GM21737 (cell line): ENCODE results near the gene STBD1.
"Not testable (repeated sequence)": the region's sequence is repeated elsewhere in the genome, so short reads cannot be mapped to it uniquely, and the experiment has no call there.

ENCODE experiments used
- ATAC-seq: cut with Tn5 transposase; IDR thresholded peaks from one replicate; pipeline ENCODE4 v1.9.1; 2021; ENCODE audit warnings: mild to moderate bottlenecking, moderate library complexity; ENCODE audit not compliant: unreplicated experiment

Gene STBD1

DNA sequence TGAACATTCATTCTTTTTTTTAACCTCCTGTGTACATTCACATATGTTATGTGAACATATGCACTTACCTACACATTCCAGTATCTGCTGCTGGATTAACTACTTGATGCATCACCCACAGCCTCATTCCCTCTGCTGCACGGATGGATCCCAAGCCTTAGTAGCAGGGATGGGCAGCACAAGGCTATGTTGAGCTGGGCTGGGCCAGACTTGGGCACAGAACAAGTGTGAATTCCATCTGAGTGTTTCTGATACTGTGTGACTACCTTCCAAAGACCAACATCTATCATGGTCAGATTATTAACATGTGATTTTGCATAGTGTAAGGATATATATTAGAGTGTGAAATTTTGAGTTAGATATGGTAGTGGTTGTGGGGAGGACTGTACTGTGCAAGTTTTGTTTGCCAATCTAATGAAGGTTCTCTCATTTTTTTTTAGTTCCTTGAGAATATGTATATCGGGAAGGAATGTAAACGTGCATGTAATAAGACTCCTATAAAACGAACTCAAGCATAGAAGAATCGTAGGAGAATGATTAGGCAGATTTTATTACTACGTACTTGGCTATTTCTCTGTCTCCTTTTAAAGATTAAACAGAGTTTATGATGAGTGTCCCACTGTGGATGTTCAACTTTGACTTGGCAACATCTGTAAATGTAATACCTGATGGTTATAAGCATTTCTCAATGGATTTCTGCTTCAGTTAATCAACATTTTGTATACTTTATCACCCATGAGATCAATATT lies 23.4 kb upstream of the STBD1 start:
- ATAC-seq: no peak

DNA sequence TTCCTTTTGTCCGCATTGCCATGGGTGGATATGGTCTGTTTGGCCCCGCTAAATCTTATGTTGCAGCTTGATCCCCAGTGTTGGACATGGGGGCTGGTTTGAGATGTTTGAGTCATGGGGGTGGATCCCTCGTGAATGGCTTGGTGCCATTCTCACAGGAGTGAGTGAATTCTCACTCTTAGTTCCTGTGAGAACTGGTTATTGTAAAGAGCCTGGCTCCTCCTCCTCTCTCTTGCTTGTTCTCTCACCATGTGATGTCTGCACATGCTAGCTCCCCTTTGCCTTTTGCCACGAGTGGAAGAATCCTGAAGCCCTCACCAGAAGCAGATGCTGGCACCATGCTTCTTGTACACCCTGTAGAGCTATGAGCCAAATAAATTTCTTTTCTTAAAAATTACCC lies 22.6 kb upstream of the STBD1 start:
- ATAC-seq: no peak

DNA sequence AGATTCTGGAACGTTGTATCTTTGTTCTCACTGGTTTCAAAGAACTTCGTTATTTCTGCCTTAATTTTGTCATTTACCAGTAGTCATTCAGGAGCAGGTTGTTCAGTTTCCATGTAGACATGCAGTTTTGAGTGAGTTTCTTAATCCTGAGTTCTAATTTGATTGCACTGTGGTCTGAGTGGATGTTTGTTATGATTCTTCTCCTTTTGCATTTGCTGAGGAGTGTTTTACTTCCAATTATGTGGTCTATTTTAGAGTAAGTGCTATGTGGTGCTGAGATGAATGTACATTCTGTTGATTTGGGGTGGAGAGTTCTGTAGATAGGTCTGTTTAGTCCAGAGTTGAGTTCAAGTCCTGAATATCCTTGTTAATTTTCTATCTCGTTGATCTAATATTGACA lies 18.7 kb upstream of the STBD1 start:
- ATAC-seq: not testable (repeated sequence)

DNA sequence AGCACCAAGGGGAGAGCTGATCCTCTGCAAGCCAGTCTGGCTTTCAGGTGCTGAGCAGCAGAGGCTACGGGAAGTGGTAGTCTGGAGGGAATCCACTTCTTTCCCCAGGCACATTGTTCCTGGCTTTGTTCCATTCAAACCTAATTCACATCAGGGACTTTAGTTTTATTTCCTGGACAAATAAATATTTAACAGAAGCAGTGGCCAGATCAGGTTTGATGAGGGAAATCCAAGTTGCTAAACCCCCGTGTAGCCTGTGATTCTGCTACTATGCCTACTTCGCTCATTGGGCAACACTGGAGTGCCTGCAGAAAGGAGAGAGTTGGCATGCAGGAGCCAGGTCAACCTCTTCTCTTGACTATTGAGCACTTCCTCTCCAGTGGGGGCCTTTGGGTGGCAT lies 13.8 kb upstream of the STBD1 start:
- ATAC-seq: no peak

DNA sequence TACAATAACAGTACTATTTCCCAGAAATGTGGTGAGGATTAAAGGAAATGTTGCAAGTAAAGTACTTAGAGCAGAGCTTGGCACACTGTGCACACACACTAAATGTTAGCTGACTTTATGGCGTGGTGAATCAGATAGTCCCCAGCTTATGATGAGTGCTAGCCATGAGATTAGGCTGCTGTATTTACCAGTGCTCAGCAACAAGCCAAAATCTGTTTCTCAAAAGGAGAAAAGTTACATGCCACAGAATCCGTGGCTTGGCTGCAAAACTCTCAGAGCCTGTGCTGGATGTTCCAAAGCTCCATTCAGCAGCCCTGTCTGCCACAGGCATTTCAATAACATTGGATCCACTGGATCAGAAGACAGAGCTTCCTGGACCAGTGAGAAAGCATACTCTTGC lies 12.8 kb upstream of the STBD1 start:
- no peak for ATAC-seq

DNA sequence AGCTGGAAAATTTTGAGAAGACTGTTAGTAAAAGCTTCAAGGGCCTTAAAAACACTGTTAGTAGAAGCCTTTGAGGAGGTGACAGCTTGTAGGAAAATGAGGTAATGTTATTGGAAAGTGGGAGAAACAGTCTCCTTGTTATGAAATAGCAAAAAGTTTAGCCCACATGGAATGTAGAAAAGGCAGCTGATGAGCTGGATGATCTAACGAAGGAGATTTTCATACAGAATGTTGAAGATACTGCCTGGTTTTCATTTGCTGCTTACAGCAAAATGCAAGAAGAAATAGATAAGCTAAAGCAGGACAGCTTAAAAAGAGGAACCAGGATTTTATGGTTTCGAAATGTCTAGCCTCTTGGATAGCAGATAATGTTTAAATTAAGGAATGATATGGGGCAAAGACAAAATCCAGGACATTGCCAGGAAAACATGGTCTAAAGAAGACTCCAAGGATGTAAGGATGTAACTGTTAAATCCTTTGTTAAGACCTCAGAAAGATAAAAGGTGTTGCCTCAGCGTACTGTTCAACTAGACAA lies 10.2 kb upstream of the STBD1 start:
- ATAC-seq: no peak

DNA sequence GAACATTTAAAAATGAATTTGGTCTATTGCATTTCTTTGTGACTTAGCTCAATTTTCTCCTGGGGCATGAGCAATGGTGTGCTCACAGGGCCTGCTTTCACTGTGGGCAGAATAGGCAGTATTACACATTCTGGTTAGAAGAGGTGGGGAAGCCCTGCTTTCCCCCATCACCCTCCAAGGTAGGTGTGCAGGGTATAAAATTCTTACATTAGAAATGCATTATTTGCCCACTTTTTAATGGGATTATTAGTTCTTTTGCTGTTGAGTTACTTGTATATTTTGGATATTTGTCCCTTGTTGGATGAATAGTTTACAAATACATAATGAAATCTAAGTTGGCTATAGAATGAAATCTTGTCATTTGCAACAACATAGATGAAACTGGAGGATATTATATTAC lies 8.3 kb upstream of the STBD1 start:
- ATAC-seq: no peak

DNA sequence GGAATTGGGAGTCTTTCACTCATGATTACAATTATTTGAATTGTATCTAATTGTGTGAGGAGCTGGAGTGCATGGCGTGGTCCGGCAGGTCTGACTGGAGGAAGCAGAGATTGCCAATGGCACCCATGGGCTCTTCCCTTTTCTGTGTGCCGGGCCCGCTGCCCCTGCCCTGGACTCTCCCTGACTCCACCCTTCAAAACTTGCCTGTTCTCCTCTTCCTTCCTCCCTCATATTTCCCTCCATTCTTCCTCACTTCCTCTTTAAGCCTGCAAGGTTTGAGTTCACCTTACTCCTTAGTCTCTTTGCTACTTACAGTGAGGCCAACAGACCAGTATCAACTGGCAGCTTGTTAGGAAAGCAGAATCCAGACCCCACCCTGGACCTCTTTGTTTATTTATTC lies 6.5 kb upstream of the STBD1 start:
- ATAC-seq: no peak

DNA sequence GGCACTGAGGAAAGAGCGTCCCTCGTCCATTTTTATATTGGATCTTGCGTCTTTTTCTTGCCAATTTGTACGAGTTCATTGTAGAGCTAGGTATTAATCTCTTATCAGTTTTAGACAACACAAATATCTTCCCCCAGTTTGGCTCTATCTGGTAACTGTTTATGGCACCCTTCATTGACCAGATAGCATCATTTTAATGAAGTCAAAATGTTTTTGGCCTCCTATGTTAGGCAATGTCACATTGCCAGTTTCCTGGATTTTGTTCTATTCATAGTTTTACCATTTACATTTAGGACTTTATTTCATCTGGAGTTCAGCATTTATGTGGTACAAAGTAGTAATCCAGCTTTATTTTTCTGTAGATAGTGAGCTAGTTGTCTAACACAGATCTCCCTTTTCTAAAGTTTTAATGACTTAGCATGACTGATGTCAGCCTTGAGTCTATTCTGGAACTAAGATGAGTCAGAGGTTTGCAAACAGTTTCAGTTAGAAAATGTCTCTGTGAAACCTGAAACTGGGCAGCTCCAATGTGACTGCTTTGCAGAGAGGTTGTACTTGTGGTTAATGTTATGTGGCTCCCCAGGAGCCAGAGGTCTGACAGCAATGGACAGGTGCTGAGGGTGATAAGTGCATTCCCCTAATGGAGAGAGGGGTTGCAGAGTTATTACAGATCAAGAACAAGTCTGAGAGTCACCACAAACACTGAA lies 5.3 kb upstream of the STBD1 start:
- ATAC-seq: peak; percentile 98

DNA sequence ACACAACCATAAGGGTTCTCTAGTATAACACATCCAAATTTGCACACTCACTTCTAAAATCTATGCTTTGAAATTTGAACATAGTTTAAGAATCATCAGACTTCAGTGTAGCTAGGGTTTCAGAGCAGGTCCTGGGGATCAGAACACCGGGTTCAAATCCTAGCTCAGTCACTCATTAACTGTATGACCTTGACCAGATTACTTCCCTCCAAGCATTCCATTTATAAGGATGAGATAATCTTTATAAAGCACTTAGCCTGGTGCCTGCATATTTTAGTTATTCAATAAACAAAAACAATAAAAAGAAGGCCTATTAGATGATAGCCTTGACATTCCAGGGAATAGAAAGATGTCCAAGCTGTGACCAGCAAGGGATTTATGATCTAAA lies 4.8 kb upstream of the STBD1 start:
- ATAC-seq: no peak

DNA sequence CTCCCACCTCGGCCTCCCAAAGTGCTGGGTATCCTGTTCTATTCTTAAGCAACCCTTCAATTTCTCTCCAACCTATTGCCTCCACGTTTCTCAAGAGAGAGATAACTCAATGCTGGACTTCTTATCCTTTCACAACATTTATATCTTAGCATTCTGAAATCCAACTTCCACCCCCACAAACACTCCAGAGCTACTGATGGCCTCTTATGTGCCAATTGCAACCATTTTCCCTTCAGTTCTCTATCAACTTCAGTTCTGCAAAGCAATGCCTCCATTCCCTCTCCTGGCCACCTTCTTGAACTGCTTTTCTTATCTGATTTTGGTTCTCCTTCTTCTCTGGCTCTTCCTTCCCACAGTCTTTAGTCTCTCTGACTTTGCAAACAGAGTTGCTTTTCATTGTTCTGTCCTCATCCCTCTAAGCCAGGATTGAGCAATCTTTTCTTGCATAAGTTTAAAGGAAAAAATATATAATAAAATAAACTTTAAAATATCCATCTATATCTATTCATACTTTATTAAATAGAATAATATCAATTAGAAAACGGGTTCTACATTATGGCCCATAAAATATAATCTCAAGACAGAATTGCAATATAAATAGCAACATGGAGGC lies 3.6 kb upstream of the STBD1 start:
- ATAC-seq: no peak

DNA sequence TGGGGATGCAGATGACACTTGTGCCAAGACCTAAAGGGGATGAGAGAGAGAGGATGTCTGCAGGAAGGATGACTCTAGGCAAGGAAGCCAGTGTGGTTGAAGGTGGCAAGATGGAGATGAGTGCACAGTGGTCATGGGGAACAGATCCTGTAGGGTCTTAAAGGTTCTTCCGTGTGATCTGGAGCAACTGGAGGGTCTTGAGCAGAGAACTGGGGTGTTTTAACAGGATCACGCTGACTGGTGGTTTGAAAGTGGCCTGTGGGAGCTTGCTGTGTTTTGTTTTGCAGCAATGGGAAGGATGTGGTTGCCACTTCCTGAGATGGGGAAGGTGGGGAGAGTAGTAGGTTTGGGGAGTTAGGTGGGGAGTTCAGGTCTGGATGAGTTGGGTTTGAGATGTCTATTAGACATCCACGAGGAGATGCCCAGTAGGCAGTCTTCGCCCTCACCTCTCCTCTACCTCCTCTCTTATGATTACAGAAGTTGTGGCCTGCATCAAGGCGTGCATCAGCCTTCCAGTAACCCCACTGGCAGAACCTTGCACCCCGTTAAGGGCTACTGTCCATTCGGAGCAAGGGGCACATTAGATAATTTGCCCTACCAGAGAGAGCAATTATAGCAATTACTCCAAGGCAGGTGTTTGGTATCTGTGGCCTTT lies 1.4 kb upstream of the STBD1 start:
- ATAC-seq: no peak

DNA sequence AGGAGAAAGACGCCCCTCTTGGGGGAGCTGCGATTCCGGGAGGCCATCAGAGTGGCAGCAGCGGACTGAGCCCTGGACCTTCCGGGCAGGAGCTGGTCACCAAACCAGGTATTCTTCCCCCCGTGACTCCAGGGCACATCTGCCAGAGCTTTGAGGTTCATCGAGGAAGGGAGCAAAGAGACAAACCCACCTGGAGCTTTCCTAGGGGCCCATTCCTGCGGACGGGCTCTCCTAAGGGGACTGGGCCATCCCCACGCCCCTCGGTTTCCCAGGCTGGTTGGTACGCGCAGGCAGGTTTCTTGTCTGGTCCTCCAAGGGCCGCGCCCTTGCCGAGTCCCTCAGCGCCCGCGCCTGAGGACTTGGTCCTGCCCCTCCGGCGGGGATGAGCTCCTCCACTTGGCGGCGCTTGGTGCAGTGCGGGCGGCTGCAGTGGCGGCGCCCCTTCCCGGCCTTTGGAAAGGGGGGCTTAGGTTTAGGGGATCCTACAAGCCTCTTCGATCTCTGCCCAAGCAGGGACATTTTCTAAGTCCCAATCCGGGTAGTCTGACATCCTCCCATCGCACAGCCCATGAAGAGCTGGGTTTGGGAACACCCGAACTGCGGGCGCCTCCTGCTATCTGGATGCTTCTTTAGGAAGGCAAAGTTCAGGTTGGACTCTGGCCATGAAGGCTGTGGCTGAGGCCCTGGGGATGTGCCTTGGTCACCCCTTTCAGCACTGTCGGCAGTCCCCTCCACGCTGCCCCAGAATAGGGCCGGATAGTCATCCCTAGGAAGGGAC lies 538 bp downstream of the STBD1 start:
- no peak for ATAC-seq

DNA sequence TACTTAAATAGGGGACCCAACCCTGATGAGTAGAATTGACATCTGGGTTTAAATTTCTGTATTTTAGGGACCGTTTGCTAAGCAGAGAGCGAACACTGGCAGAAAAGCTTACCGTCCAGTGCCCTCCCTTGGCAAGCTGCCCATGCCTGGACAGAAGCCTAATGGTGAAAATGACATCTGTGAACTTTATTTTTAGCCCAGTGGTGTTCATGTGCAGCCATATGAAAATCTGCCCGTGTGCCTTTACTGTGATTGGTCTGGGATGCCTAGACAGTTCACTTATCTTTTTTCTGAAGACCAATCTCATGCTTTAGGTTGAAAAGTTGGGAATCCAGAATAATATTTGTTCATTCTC lies 1.1 kb downstream of the STBD1 start:
- ATAC-seq: no peak

DNA sequence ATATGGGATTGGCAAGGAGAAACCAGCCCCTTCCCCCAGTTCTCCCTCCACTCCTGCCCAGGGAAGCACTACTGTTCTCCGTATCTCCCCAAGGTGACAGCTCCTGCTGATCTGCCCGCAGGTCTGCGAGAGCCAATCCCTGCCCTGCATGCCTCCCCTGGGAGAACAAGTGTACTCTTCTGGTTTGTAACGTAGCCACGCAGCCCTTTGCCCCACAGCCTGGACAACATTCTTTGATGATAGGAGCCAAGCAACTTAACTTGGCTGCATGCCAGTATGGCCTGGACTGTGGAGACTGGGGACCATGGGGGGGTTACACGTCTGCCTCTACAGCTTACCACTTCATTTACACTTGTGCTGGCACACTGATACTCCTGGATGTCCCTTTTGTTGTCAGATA lies 2.0 kb downstream of the STBD1 start:
- ATAC-seq: no peak

DNA sequence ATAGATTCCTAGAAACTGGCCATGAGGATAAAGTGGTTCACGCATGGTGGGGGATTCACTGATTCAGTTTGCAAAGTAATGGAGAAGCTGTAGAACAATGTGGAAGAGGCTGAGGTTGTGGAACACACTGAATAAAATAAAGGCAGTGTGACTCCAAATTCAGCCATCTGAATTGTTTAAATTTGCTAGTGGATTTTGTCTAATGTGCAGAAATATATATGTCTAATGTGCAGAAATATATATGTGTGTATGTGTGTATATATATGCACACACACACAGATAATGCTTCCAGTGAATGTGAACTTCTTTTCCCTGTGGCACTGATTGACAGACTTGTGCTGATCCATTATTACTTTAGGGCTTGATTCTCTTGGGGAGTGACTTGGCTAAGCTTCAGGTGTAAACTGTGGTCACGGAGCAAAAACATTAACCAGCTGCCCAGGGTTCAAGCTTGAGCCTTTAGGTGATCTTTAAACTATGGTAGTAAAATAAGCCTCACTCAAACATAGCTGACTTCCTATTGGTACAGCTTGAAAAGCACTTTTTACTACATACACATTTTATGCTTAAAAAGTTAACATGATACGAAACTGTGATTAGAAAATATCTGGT lies 3.5 kb downstream of the STBD1 start:
- ATAC-seq: no peak

DNA sequence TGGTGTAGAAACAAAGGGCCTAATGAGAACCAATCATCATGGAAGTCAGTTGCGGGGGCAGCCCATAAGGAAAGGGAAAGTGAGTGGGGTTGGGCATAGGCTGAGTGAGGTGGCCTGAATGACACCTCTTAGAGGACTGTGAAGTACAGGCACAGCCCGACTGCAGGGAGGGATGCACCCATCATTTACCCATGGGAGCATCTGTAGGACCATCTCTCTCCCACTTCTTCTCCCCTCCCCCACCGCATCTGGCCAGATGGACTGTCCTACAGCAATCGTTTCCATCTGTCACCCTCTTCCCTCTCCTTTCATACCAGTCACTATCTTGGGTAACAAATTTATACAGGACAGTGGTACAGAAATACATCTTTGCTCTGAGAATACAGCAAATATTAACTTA lies 4.2 kb downstream of the STBD1 start:
- no peak for ATAC-seq

DNA sequence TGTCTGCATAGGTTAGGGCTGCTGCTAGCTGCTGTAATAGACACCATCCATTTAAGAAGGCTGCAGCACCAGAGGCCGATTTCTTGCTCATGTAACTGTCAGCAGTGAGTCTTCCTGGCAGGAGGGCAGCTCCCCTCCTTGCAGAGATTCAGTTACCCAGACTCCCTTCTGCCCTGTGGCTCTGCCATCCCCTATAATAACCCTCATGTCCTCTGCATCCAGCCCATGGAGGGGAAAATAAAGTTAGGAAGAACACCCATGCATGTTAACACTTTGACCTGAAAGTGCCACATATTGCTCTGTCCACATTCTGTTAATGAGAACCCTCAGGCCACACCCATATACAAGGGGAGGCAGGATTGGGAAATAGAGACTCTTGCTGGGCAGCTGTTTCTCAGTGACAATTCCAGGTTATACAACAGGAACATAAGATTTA lies 5.4 kb downstream of the STBD1 start:
- no peak for ATAC-seq

DNA sequence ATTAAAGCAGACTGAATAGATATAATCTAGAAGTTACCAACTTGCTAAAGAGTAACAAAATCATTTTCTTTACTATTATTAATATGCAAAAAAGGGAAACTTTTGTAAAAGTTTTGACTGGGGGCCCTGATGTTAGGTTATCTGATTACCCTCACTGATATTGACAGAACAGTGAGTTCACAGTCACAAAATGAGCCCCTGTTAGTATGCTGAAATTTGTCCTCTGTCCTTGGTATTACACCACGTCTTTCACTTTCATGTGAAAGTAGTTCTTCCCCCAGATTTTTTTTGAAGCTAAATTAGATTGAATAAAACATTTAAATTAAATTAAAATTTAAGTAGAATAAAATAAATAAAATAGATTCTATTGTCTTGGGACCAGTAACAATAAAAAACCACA lies 5.9 kb downstream of the STBD1 start:
- ATAC-seq: no peak

DNA sequence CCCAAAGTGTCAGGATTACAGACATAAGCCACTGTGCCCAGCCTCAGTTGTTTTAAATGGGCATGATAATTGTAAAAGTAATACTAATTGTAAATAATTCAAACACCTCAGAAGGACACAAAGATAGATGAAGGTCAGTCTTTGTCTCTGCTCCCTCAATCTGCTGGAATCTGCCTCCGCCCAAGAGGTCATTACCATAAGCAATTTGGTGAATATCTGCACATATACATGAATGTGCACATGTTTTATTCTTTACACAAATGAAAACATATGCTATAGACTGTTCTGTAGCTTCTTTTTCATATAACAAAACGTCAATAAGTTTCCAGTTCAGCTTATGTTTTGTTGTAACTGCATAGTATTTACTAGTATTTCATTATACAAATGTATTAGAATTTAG lies 7.0 kb downstream of the STBD1 start:
- ATAC-seq: no peak
